HepG2 (cell line): ENCODE results near the gene MRPL36. TPM values are rescaled to one million over a fixed set of nuclear protein-coding genes. Genes with fewer than 3 reads are reported as not detected.

Experiments used
- ELK4 ChIP-seq: sonication (generic); formaldehyde crosslinking; IDR thresholded peaks from 2 replicates; pipeline ENCODE4 v1.9.0; 2021; ENCODE audit warnings: missing genetic modification reagents, borderline replicate concordance
- HNF1B ChIP-seq: sonication (generic); formaldehyde crosslinking; IDR thresholded peaks from 2 replicates; pipeline ENCODE4 v1.5.1; 2020; ENCODE audit warnings: mild to moderate bottlenecking, moderate library complexity, missing genetic modification reagents
- NKX3-1 ChIP-seq: sonication (generic); formaldehyde crosslinking; IDR thresholded peaks from 2 replicates; pipeline ENCODE4 v1.5.0; 2020; ENCODE audit warnings: missing genetic modification reagents
- PBX2 ChIP-seq: IDR thresholded peaks from 2 replicates; pipeline ENCODE4 v1.6.1; 2016; ENCODE audit warnings: control low read depth
- REL ChIP-seq: sonication (generic); formaldehyde crosslinking; conservative IDR thresholded peaks from 2 replicates; pipeline ENCODE4 v1.8.0; 2022; ENCODE audit warnings: mild to moderate bottlenecking, missing genetic modification reagents, moderate library complexity
- SKI ChIP-seq: fragments of 450-650 bp; IDR thresholded peaks from one replicate; pipeline ENCODE4 v1.6.1; 2018; ENCODE audit warnings: mild to moderate bottlenecking; ENCODE audit not compliant: partially characterized antibody
- THAP7 ChIP-seq: sonication (generic); formaldehyde crosslinking; IDR thresholded peaks from 2 replicates; pipeline ENCODE4 v1.8.1; 2023; ENCODE audit warnings: mild to moderate bottlenecking, missing genetic modification reagents
- ZBTB40 ChIP-seq, 2 experiments: fragments of 450-650 bp in 1 of 2; sonication (generic) in 1 of 2; formaldehyde crosslinking in 1 of 2; IDR thresholded peaks; 2 replicates each; pipeline versions ENCODE4 v1.6.1 to v1.8.0; 2016 to 2022; ENCODE audit warnings: antibody characterized with exemption in 1 of 2, mild to moderate bottlenecking in 1 of 2, missing genetic modification reagents in 1 of 2
- ZEB1 ChIP-seq: IDR thresholded peaks from 2 replicates; pipeline ENCODE4 v1.6.1; 2012; ENCODE audit warnings: mild to moderate bottlenecking, low read depth, inconsistent platforms; ENCODE audit not compliant: insufficient replicate concordance
- ZFP90 ChIP-seq: sonication (generic); formaldehyde crosslinking; IDR thresholded peaks from 2 replicates; pipeline ENCODE4 v1.8.0; 2022; ENCODE audit warnings: missing genetic modification reagents, mild to moderate bottlenecking, inconsistent platforms, borderline replicate concordance
- ZNF598 ChIP-seq: sonication (generic); formaldehyde crosslinking; IDR thresholded peaks from 2 replicates; pipeline ENCODE4 v1.5.1; 2020; ENCODE audit warnings: mild to moderate bottlenecking, missing genetic modification reagents, borderline replicate concordance
- polyA plus RNA-seq, 8 experiments: library from polyadenylated mRNA; depleted of rRNA in 3 of 8; stranded (reverse) in 7 of 8; unstranded in 1 of 8; fragments of >200 nt; fragmentation: Illumina TruSeq in 4 of 8; extraction: Trizol in 4 of 8; gene quantifications; 2 replicates each; pipeline versions ENCODE4 v1.2.1 to v1.2.3, GENCODE V29; 2011 to 2016; ENCODE audit warnings: low read depth in 4 of 8, missing spikeins in 1 of 8, mixed read lengths in 1 of 8; ENCODE audit not compliant: insufficient read depth in 1 of 8
- total RNA-seq, 5 experiments: library from RNA; depleted of rRNA; stranded (reverse); fragments of >200 nt; fragmentation: Illumina TruSeq; extraction: Trizol; gene quantifications; 2 replicates each; pipeline ENCODE4 v1.2.3, GENCODE V29; 2016; ENCODE audit warnings: low read depth in 1 of 5

The MRPL36 gene
- total and polyA plus RNA-seq, 2 of the 13 experiments (the other 11 are each of a cell fraction or from before 2014, with no cell fraction given) = 71.3 to 113 TPM

GRCh38 chr5:1801222-1801966 lies 1.8 kb upstream of the MRPL36 start, which contains the start of gene NDUFS6 (continued):
- TF ChIP-seq PBX2 (CRISPR knock-in tag) (no peak), REL (no peak; the same call in 1 of the 2 replicates), NKX3-1 (CRISPR knock-in tag) (peak; percentile 39), ELK4 (CRISPR knock-in tag) (no peak), SKI (no peak), ZFP90 (CRISPR knock-in tag) (peak; percentile 38; the same call in 1 of the 2 replicates), ZNF598 (peak; percentile 76; the same call in 1 of the 2 replicates), ZEB1 (no peak), HNF1B (CRISPR knock-in tag) (peak; percentile 88), ZBTB40 (IDR thresholded peaks at IDR 0.05) (no peak), ZBTB40 (CRISPR knock-in tag; IDR thresholded peaks at IDR 0.05) (0 out of 2 replicates have a peak, but pooled peaks have one; percentile 50), THAP7 (CRISPR knock-in tag) (no peak)
